Gastroesophageal sphincter (tissue), 3 donors: ENCODE measurements around the gene GZMM.

Experiments used
- CTCF ChIP-seq, 4 experiments: fragments of 200-600 bp in 2 of 4; fragments of 450-650 bp in 2 of 4; sonication (generic) in 1 of 4; IDR thresholded peaks; one replicate each; pipeline ENCODE4 v1.5.1; 2017 to 2019; ENCODE audit warnings: antibody characterized with exemption in 4 of 4, mild to moderate bottlenecking in 2 of 4, moderate library complexity in 2 of 4
- EP300 ChIP-seq: sonication (generic); formaldehyde crosslinking; IDR thresholded peaks from one replicate; pipeline ENCODE4 v1.6.1; 2017; ENCODE audit warnings: antibody characterized with exemption, mild to moderate bottlenecking
- POLR2A ChIP-seq, 2 donors: fragments of 450-650 bp; IDR thresholded peaks; one replicate each; pipeline ENCODE4 v1.6.1; 2017; ENCODE audit warnings: antibody characterized with exemption in 2 of 2, mild to moderate bottlenecking in 2 of 2, moderate library complexity in 1 of 2
- POLR2AphosphoS5 ChIP-seq: sonication (generic); formaldehyde crosslinking; IDR thresholded peaks from one replicate; pipeline ENCODE4 v1.6.1; 2017; ENCODE audit warnings: antibody characterized with exemption

GRCh38 chr19:511101-511851 is 32.6 kb upstream of the GZMM start:
- no peak for TF ChIP-seq POLR2AphosphoS5
- no peak for TF ChIP-seq CTCF (IDR thresholded peaks at IDR 0.05)
- no peak for TF ChIP-seq POLR2A (IDR thresholded peaks at IDR 0.05)
- TF ChIP-seq EP300 = no peak
